ENCODE data around the gene ERAP2. TPM values are rescaled to one million over a fixed set of nuclear protein-coding genes. Genes with fewer than 3 reads are reported as not detected.

ERAP2 gene
- total and polyA plus RNA-seq, 10 of the 15 experiments (the other 5 are each of a cell fraction or from before 2014, with no cell fraction given), result 4.0 to 28.7 (median 11.7) TPM

GRCh38 chr5:96870094-96871026, 5.9 kb upstream of the ERAP2 start (continued):
- peak; percentile 49; the same call in 1 of the 2 replicates for TF ChIP-seq CREM (IDR thresholded peaks at IDR 0.05; ENCODE audit: low read depth)
- TF ChIP-seq YY1 (IDR thresholded peaks at IDR 0.05; ENCODE audit: low read depth, low read length), result no peak
- no peak for TF ChIP-seq MYC (IDR thresholded peaks at IDR 0.05; ENCODE audit: insufficient read depth, insufficient read length, insufficient replicate concordance, low read length, severe bottlenecking)
- TF ChIP-seq GATAD2B (conservative IDR thresholded peaks at IDR 0.05; ENCODE audit: low read depth), result no peak
- 0 out of 2 replicates have a peak, but pooled peaks have one; percentile 28 for TF ChIP-seq FOXM1 (IDR thresholded peaks at IDR 0.05; ENCODE audit: low read depth, low read length)
- peak; percentile 19; the same call in 1 of the 2 replicates for TF ChIP-seq SMAD5 (IDR thresholded peaks at IDR 0.05; ENCODE audit: low read depth)
- peak; percentile 42; the same call in 1 of the 2 replicates for TF ChIP-seq MXI1 (IDR thresholded peaks at IDR 0.05; ENCODE audit: low read depth, low read length)
- TF ChIP-seq CBFB (IDR thresholded peaks at IDR 0.05; ENCODE audit: low read depth), result 0 out of 2 replicates have a peak, but pooled peaks have one; percentile 25
- peak; percentile 80; the same call in 1 of the 2 replicates for TF ChIP-seq MTA3 (IDR thresholded peaks at IDR 0.05; ENCODE audit: borderline replicate concordance, low read length)
- TF ChIP-seq BCL11A (IDR thresholded peaks at IDR 0.05; ENCODE audit: low read depth, low read length), result no peak
- no peak for TF ChIP-seq SRF (IDR thresholded peaks at IDR 0.05; ENCODE audit: low read depth in 2 of 2, low read length in 2 of 2)
- TF ChIP-seq SREBF1 (IDR thresholded peaks at IDR 0.05; ENCODE audit: low read length), result no peak
- no peak for TF ChIP-seq BCL3 (IDR thresholded peaks at IDR 0.05; ENCODE audit: borderline replicate concordance, insufficient read depth, low read depth, low read length, poor library complexity, severe bottlenecking)
- 0 out of 2 replicates have a peak, but pooled peaks have one; percentile 20 for TF ChIP-seq NFIC (IDR thresholded peaks at IDR 0.05; ENCODE audit: low read depth, low read length)
- TF ChIP-seq, protein P1, sequence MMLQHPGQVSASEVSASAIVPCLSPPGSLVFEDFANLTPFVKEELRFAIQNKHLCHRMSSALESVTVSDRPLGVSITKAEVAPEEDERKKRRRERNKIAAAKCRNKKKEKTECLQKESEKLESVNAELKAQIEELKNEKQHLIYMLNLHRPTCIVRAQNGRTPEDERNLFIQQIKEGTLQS (IDR thresholded peaks at IDR 0.05; ENCODE audit: borderline replicate concordance, extremely low read depth, low read depth, low read length), result no peak
- 0 out of 2 replicates have a peak, but pooled peaks have one; percentile 6 for TF ChIP-seq EED (IDR thresholded peaks at IDR 0.05; ENCODE audit: low read depth)
- no peak for TF ChIP-seq EP300 (IDR thresholded peaks at IDR 0.05; ENCODE audit: borderline replicate concordance in 1 of 2, control insufficient read depth in 1 of 2, low read depth in 2 of 2, low read length in 2 of 2)
- peak; percentile 37; the same call in 1 of the 2 replicates for TF ChIP-seq RUNX3 (IDR thresholded peaks at IDR 0.05; ENCODE audit: low read length)
- 0 out of 2 replicates have a peak, but pooled peaks have one; percentile 39 for TF ChIP-seq RELB (IDR thresholded peaks at IDR 0.05; ENCODE audit: low read depth)
- 0 out of 2 replicates have a peak, but pooled peaks have one; percentile 2 for TF ChIP-seq POLR2AphosphoS5 (IDR thresholded peaks at IDR 0.05; ENCODE audit: low read length)
- no peak for TF ChIP-seq ZNF24 (IDR thresholded peaks at IDR 0.05)
- TF ChIP-seq IKZF2 (IDR thresholded peaks at IDR 0.05), result 0 out of 4 replicates have a peak, but pooled peaks of 1 of the 2 experiments have one; percentile 13
- TF ChIP-seq, protein P2, sequence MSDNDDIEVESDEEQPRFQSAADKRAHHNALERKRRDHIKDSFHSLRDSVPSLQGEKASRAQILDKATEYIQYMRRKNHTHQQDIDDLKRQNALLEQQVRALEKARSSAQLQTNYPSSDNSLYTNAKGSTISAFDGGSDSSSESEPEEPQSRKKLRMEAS (IDR thresholded peaks at IDR 0.05; ENCODE audit: low read depth, low read length), result no peak
- TF ChIP-seq NFYB (IDR thresholded peaks at IDR 0.05; ENCODE audit: insufficient read depth, low read depth, low read length), result 0 out of 2 replicates have a peak, but pooled peaks have one; percentile 30

All from GM12878 (cell line).